K562 (cell line): ENCODE measurements around the gene TOGARAM2. TPM values are rescaled to one million over a fixed set of nuclear protein-coding genes. Genes with fewer than 3 reads are reported as not detected.

Experiments
- ATAC-seq: fragments of 200-7000 bp; cut with Tn5 transposase; 3 replicates; pipeline ENCODE4 v1.9.1; 2020; ENCODE audit warnings: moderate library complexity
- BruUV-seq: library from RNA; stranded (reverse); fragments of 400-500 nt; replicated peaks from 2 replicates; lab custom pipeline; 2021; lab: Mats Ljungman, UMichigan
- CTCF ChIA-PET: fragments of 300-600 bp; formaldehyde crosslinking; extraction: SDS; loops from one replicate; lab custom pipeline; 2021; ENCODE audit warnings: low intra/inter-chr PET ratio; lab: Yijun Ruan, JAX
- POLR2A ChIA-PET: fragments of 300-600, 350-650 bp; sonication (Branson Sonifier 250); formaldehyde crosslinking; extraction: SDS; loops from one replicate; lab custom pipeline; 2021; ENCODE audit warnings: antibody characterized with exemption, inconsistent platforms; lab: Yijun Ruan, JAX
- DNase-seq, 4 experiments: peaks; one replicate each; pipeline versions ENCODE4 v3.0.0 to v3.0.0-alpha.2; 2011 to 2018; ENCODE audit warnings: low spot score in 3 of 4, mixed read lengths in 3 of 4; ENCODE audit errors: extremely low read depth in 1 of 4
- FAIRE-seq: peaks from 2 replicates; lab custom pipeline; 2011; peaks lifted over from hg19 to GRCh38; lab: Jason Lieb, UNC
- H2AFZ ChIP-seq: 2 replicates; pipeline ENCODE4 v1.6.0; 2011; ENCODE audit warnings: low read depth, low read length, control low read depth, inconsistent platforms
- H3K27ac ChIP-seq: fragments of 200-600 bp; 3 replicates; pipeline ENCODE4 v1.8.0; 2011; ENCODE audit warnings: low read depth, mild to moderate bottlenecking, control low read depth, inconsistent platforms, low read length, moderate library complexity, mixed read lengths; ENCODE audit errors: extremely low read depth
- H3K27me3 ChIP-seq, 2 experiments: fragments of 300-600 bp in 1 of 2; 2 replicates in 1 of 2; 3 replicates in 1 of 2; pipeline versions ENCODE4 v1.6.0 to v1.8.0; 2011; ENCODE audit warnings: inconsistent platforms in 2 of 2, low read length in 2 of 2, mild to moderate bottlenecking in 1 of 2, mixed read lengths in 1 of 2, moderate library complexity in 1 of 2; ENCODE audit not compliant: control insufficient read depth in 2 of 2, insufficient read depth in 2 of 2
- H3K36me3 ChIP-seq: fragments of 300-600 bp; 3 replicates; pipeline ENCODE4 v1.8.0; 2011; ENCODE audit warnings: mild to moderate bottlenecking, low read length, inconsistent platforms; ENCODE audit not compliant: control insufficient read depth, insufficient read depth
- H3K4me1 ChIP-seq, 2 experiments: fragments of 200-600 bp in 1 of 2; replicated peaks in 1 of 2; 2 replicates in 1 of 2; 3 replicates in 1 of 2; pipeline versions ENCODE4 v1.5.1 to v1.8.0; 2011; ENCODE audit warnings: inconsistent platforms in 2 of 2, low read length in 2 of 2, mild to moderate bottlenecking in 1 of 2, mixed read lengths in 1 of 2, moderate library complexity in 1 of 2; ENCODE audit not compliant: control insufficient read depth in 2 of 2, insufficient read depth in 2 of 2
- H3K4me2 ChIP-seq: 2 replicates; pipeline ENCODE4 v1.6.1; 2011; ENCODE audit warnings: low read length, control low read depth, inconsistent platforms, mixed read lengths; ENCODE audit not compliant: insufficient read depth
- H3K4me3 ChIP-seq: fragments of 200-600 bp; sonication (generic), shearing (Covaris generic); 2 replicates; pipeline ENCODE4 v1.5.1; 2016; ENCODE audit warnings: control low read depth, inconsistent platforms
- H3K79me2 ChIP-seq: fragments of 200-600 bp; 3 replicates; pipeline ENCODE4 v1.8.0; 2011; ENCODE audit warnings: low read length, inconsistent platforms; ENCODE audit not compliant: control insufficient read depth, insufficient read depth
- H3K9ac ChIP-seq, 2 experiments: 2 replicates each; pipeline versions ENCODE4 v1.6.0 to v1.6.1; 2011; ENCODE audit warnings: low read depth in 2 of 2, low read length in 2 of 2, control low read depth in 1 of 2, inconsistent platforms in 1 of 2, mild to moderate bottlenecking in 1 of 2, mixed read lengths in 1 of 2; ENCODE audit not compliant: insufficient read depth in 1 of 2
- H3K9me1 ChIP-seq: one replicate; pipeline ENCODE4 v1.6.0; 2011; ENCODE audit warnings: inconsistent platforms, mild to moderate bottlenecking, low read length, moderate library complexity; ENCODE audit not compliant: control insufficient read depth, insufficient read depth
- H3K9me3 ChIP-seq: replicated peaks from 2 replicates; pipeline ENCODE4 v1.5.1; 2011; ENCODE audit warnings: low read depth, low read length, inconsistent platforms; ENCODE audit not compliant: control insufficient read depth, insufficient read depth
- H4K20me1 ChIP-seq: replicated peaks from 2 replicates; pipeline ENCODE4 v1.6.1; 2011; ENCODE audit warnings: low read length, inconsistent platforms, mixed read lengths; ENCODE audit not compliant: control insufficient read depth, insufficient read depth
- EGR1 ChIP-seq: fragments of 450-650 bp; conservative IDR thresholded peaks from 2 replicates; pipeline ENCODE4 v1.6.1; 2017; ENCODE audit warnings: mild to moderate bottlenecking
- FOXA3 ChIP-seq, 2 experiments: fragments of 450-650 bp in 1 of 2; sonication (generic) in 1 of 2; formaldehyde crosslinking; IDR thresholded peaks in 1 of 2; conservative IDR thresholded peaks in 1 of 2; 2 replicates each; pipeline versions ENCODE4 v1.4.0 to v1.8.0; 2020 to 2022; ENCODE audit warnings: mild to moderate bottlenecking in 2 of 2, missing genetic modification reagents in 1 of 2
- MAFK ChIP-seq: IDR thresholded peaks from 2 replicates; pipeline ENCODE4 v1.6.1; 2011; ENCODE audit warnings: low read length, improper control_type of control experiment
- NFIX ChIP-seq: fragments of 250-450 bp; sonication (Bioruptor Pico); IDR thresholded peaks from 2 replicates; pipeline ENCODE4 v1.4.0; 2020; ENCODE audit warnings: low read depth, mild to moderate bottlenecking, moderate library complexity
- POLR3G ChIP-seq: IDR thresholded peaks from 2 replicates; pipeline ENCODE4 v1.6.1; 2011; ENCODE audit not compliant: insufficient read length, insufficient replicate concordance; ENCODE audit errors: extremely low read depth
- RREB1 ChIP-seq: fragments of 250-450 bp; sonication (Bioruptor Pico); IDR thresholded peaks from 2 replicates; pipeline ENCODE4 v1.4.0; 2020
- SAFB ChIP-seq: fragments of 200-400 bp; formaldehyde crosslinking; IDR thresholded peaks from 2 replicates; pipeline ENCODE4 v1.6.1; 2017; ENCODE audit warnings: low read depth, low read length, borderline replicate concordance
- SAP30 ChIP-seq: fragments of 200-600 bp; sonication (generic); IDR thresholded peaks from 2 replicates; pipeline ENCODE4 v1.6.1; 2012; ENCODE audit warnings: borderline replicate concordance, low read depth, mild to moderate bottlenecking, moderate library complexity, low read length, control low read depth, inconsistent platforms; ENCODE audit not compliant: insufficient read depth, poor library complexity, severe bottlenecking
- SRSF7 ChIP-seq: fragments of 200-400 bp; formaldehyde crosslinking; optimal IDR thresholded peaks from 2 replicates; pipeline ENCODE3; 2017; ENCODE audit warnings: mild to moderate bottlenecking, low read depth, low read length
- TCF3 ChIP-seq: sonication (generic); formaldehyde crosslinking; IDR thresholded peaks from 2 replicates; pipeline ENCODE4 v1.4.0; 2020; ENCODE audit warnings: mild to moderate bottlenecking, missing genetic modification reagents
- XRCC4 ChIP-seq: IDR thresholded peaks from one replicate; pipeline ENCODE4 v1.6.1; 2011; ENCODE audit not compliant: insufficient read depth, insufficient read length; ENCODE audit errors: extremely low read depth
- ZBTB43 ChIP-seq: sonication (generic); formaldehyde crosslinking; IDR thresholded peaks from 2 replicates; pipeline ENCODE4 v1.8.0; 2023; ENCODE audit warnings: mild to moderate bottlenecking, missing genetic modification reagents
- ZNF584 ChIP-seq: fragments of 200-800 bp; sonication (Bioruptor generic); IDR thresholded peaks from 2 replicates; pipeline ENCODE4 v1.6.1; 2016; ENCODE audit warnings: low read depth, mild to moderate bottlenecking, missing genetic modification characterization, missing compliant biosample characterization
- ZNF589 ChIP-seq: fragments of 200-800 bp; sonication (Bioruptor generic); IDR thresholded peaks from 2 replicates; pipeline ENCODE4 v1.6.1; 2016; ENCODE audit warnings: low read depth, missing genetic modification characterization, missing compliant biosample characterization
- ZNF780A ChIP-seq: fragments of 250-450 bp; sonication (Bioruptor Pico); IDR thresholded peaks from 2 replicates; pipeline ENCODE4 v1.5.0; 2021; ENCODE audit warnings: mild to moderate bottlenecking
- WGBS: fragments of 100-300 bp; shearing (Covaris generic); methylation state at CpG from one replicate; pipeline ENCODE4 v1.1.6; 2016; ENCODE audit warnings: low coverage, mixed read lengths; ENCODE audit not compliant: insufficient coverage; ENCODE audit errors: missing lambda C conversion rate; 5-methylcytosine and 5-hydroxymethylcytosine counted together
- in situ Hi-C: fragments of 300-500 bp; cut with MboI; formaldehyde crosslinking; loops from 4 replicates; pipeline ENCODE4 v1.15.0; 2018; ENCODE audit warnings: inconsistent platforms, mixed read lengths
- intact Hi-C: fragments of 100-400 bp; cut with micrococcal nuclease; formaldehyde crosslinking; loops from 2 replicates; pipeline ENCODE4 v1.14.2; 2022
- polyA plus RNA-seq, 8 experiments: library from polyadenylated mRNA; depleted of rRNA in 4 of 8; stranded (reverse) in 5 of 8; unstranded in 3 of 8; fragments of >200 nt; fragmentation: Nextera tagmentation in 2 of 8; fragmentation: Illumina TruSeq in 1 of 8; extraction: Ambion mirVana in 2 of 8; extraction: Trizol in 1 of 8; gene quantifications; 2 replicates each; pipeline versions ENCODE4 v1.2.1 to v1.2.3, GENCODE V29; 2011 to 2014; ENCODE audit warnings: inconsistent platforms in 1 of 8, missing spikeins in 1 of 8
- total RNA-seq, 7 experiments: library from RNA; depleted of rRNA in 6 of 7; stranded (reverse); fragments of >200 nt in 6 of 7; fragmentation: Illumina TruSeq in 2 of 7; extraction: Trizol in 2 of 7; gene quantifications; 2 replicates each; pipeline versions ENCODE4 v1.2.1 to v1.2.3, GENCODE V29; 2011 to 2021; ENCODE audit warnings: low replicate concordance in 1 of 7

The TOGARAM2 gene
- total and polyA plus RNA-seq, 9 of the 15 experiments (the other 6 are each of a cell fraction or from before 2014, with no cell fraction given) = not detected

DNA sequence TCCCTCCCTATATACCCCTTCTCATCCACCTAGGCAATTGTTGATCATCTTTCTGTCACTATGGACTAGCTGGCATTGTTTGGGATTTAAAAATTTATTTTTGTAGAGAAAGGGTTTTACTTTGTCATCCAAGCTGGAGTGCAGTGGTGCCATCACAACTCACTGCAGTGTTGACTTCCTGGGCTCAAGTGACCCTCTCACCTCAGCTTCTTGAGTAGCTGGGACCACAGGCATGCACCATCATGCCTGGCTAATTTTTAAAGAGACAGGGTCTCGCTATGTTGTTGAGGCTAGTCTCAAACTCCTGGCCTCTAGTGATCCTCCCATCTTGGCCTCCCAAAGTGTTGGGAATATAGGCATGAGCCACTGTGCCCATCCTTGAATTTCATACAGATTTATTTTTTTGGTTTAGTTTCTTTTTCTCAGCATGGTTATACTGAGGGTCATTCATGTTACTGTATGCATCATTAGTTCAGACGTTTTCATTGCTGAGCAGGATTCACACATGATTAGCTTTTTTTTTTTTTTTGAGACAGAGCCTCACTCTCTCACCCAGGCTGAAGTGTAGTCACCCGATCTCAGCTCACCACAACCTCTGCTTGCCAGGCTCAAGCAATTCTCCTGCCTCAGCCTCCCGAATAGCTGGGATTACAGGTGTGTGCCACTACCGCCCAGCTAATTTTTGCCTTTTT, 101.9 kb downstream of the TOGARAM2 start:
- no peaks in the 10 kb centered on the region for H3K36me3 ChIP-seq
- in situ Hi-C loops (no loop called here), intact Hi-C loops (no loop called here)
- DNase-seq = no peak
- ChIA-PET POLR2A (no interaction called here), CTCF (no interaction called here)
- H3K4me1 ChIP-seq = no peaks in the 10 kb centered on the region
- H2AFZ ChIP-seq = no peak overlapping the region
- ATAC-seq = no peak
- H4K20me1 ChIP-seq = no peaks in the 10 kb centered on the region
- no peaks in the 10 kb centered on the region for H3K9me3 ChIP-seq
- no TSS peak for BruUV-seq
- H3K9me1 ChIP-seq = no peaks in the 10 kb centered on the region
- no peak overlapping the region for H3K27ac ChIP-seq
- FAIRE-seq = no peak
- H3K4me3 ChIP-seq = no peak overlapping the region
- WGBS = 0% methylated on average over 5 of the region's 5 CpGs
- H3K27me3 ChIP-seq = peaks cover 0 to 6% of the 10 kb centered on the region in 2 experiments; a peak in 2 of 5 replicates
- H3K4me2 ChIP-seq = no peak overlapping the region
- H3K9ac ChIP-seq = no peak overlapping the region
- no peaks in the 10 kb centered on the region for H3K79me2 ChIP-seq
- TF ChIP-seq XRCC4 = no peak
- no peak for TF ChIP-seq SAP30
- no peak for TF ChIP-seq TCF3 (CRISPR knock-in tag)
- TF ChIP-seq RREB1 (CRISPR knock-in tag) = no peak
- no peak for TF ChIP-seq ZNF589 (CRISPR knock-in tag)
- no peak for TF ChIP-seq FOXA3 (CRISPR knock-in tag; conservative IDR thresholded peaks at IDR 0.05 in 1 of 2, IDR thresholded peaks at IDR 0.05 in 1 of 2)
- TF ChIP-seq SAFB = no peak
- TF ChIP-seq ZNF780A (CRISPR knock-in tag) = no peak
- no peak for TF ChIP-seq EGR1
- TF ChIP-seq NFIX (CRISPR knock-in tag) = no peak
- no peak for TF ChIP-seq ZBTB43 (CRISPR knock-in tag)
- TF ChIP-seq POLR3G = no peak
- TF ChIP-seq SRSF7 = no peak
- TF ChIP-seq MAFK = no peak
- TF ChIP-seq ZNF584 (CRISPR knock-in tag) = no peak
